HG02798 (cell line): Measurements from ENCODE around the gene DMGDH.
A peak's percentile ranks its signal among the peaks of the same experiment; 100 is the strongest.

Source experiments
- ATAC-seq: cut with Tn5 transposase; IDR thresholded peaks from one replicate; pipeline ENCODE4 v1.9.1; 2021; ENCODE audit warnings: mild to moderate bottlenecking; ENCODE audit not compliant: unreplicated experiment, poor library complexity

The DMGDH gene

GRCh38 chr5:79020861-79021561, 48.5 kb downstream of the DMGDH start:
- peak; percentile 46 for ATAC-seq

DNA sequence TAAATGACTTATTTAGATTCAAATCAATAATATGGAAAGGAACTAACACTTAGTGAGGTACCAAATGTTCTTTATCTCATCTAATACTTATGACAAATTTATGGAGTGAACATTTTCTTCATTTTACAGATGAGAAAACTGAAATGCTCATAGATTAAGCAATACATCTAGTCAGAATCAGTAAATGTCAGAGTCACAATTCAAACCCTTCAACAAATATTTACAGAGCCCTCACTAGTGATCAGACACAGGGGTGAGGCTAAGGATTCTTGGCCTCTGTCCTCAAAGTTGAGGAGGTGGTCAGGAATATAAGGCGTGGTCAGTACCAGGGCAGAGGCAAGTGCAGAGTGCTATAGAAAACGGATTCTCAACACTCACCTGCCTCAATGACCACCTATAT, 54.8 kb downstream of the DMGDH start:
- no peak for ATAC-seq

- no peak for ATAC-seq
These were observed 57.6 kb downstream of the DMGDH start for GRCh38 chr5:79011869-79012268.

GRCh38 chr5:79011219-79011836, 58.1 kb downstream of the DMGDH start:
- no peak for ATAC-seq

DNA sequence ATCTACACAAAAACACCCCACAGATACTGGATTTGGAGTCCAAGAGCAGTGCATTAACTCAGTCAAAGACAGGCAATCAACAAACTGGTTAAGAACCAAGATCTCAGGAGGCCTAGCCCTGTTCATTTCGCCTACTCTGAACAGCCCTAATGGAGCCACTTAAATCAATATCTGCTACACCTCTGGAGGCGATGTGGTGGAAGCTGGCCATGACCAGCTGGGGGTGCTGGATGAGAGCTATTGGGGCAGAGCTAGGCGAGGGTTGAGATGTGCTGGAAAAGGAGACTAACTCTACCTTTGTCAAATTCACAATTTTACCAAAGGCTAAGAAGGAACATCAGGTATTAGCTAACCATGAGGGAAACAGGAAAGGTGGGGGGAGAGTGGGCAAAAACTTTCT, 61.1 kb downstream of the DMGDH start:
- no peak for ATAC-seq

GRCh38 chr5:79007872-79008271, 61.6 kb downstream of the DMGDH start:
- no peak for ATAC-seq

GRCh38 chr5:79005936-79006631, 63.4 kb downstream of the DMGDH start:
- no peak for ATAC-seq

DNA sequence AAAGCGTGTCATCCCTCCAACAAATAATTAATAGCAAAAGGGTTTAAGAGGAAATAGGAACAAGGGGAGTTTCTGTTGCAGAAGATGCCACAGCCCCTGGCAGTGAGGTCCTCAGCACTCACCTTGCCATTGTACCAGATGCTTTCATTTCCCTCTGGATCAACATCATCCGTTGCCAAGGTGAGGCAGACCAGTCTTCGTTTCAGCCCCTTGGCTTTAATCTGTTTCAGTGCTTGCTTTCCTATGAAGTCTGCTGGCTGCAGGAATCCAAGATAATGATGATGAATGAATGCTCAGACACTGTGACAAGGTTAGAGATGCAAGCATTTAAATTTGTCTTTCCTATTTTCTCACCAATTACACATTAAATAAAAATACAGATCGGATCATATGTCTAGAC, 64.3 kb downstream of the DMGDH start:
- no peak for ATAC-seq

- ATAC-seq: no peak
These were observed 67.1 kb downstream of the DMGDH start for GRCh38 chr5:79002374-79002773.

DNA sequence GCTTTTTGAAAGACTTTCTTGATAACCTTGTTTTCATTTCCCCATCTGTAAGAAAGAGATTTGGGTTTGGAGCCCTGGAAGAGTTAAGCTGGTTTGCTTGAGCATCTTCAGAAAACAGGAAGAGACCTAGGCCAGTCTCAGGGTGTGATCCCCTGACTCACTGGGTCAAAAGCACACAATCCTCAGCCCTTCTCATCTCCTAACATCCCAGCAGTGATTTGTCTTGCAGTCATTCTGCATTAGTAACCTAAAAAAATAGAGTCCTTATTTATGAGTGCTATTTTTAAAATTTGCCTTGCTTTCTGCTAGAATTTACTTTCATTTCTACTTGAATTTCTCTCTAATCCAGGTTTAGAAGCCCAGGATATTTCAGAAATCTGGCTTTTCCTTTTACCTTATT, 68.0 kb downstream of the DMGDH start:
- ATAC-seq: no peak

GRCh38 chr5:78997090-78997489, 72.4 kb downstream of the DMGDH start:
- ATAC-seq: no peak

DNA sequence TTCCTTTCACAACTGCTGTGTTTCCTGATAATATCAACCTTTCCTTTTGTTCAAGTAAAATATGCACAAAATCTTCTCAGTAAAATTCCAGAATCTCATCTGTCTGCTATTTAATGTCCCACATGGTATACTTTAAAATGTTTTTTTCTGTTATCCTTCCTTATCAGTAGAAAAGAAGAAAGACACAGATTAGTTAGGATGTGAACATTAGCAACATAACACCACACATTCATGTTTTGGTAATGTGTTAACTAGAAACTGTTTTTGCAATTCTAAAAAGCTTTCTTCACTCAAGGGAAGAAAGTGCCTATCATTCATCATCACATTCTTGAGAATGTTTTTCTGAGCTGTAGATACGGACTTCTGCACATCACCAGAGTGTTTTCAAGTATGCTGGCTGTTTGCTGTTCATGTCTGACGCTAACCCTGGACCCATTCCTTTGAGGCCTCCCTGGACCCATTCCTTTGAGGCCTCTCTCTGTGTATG, 73.9 kb downstream of the DMGDH start:
- no peak for ATAC-seq

- no peak for ATAC-seq
These were observed 76.3 kb downstream of the DMGDH start for GRCh38 chr5:78993165-78993564.

GRCh38 chr5:78992146-78992545, 77.3 kb downstream of the DMGDH start:
- ATAC-seq: no peak

- ATAC-seq: no peak
These were observed 80.4 kb downstream of the DMGDH start for GRCh38 chr5:78989080-78989479.

- ATAC-seq: peak; percentile 39
These were observed 83.7 kb downstream of the DMGDH start for GRCh38 chr5:78985725-78986223.

GRCh38 chr5:78985116-78985724, 84.3 kb downstream of the DMGDH start, which contains the start of gene ARSB:
TSS of gene ARSB (minus strand) at chr5:78985310. CDS start at chr5:78985248, 62 bp downstream.
- peak; percentile 49 for ATAC-seq

GRCh38 chr5:78984439-78985115, 84.9 kb downstream of the DMGDH start:
- peak; percentile 72 for ATAC-seq

- ATAC-seq: no peak
These were observed 85.7 kb downstream of the DMGDH start for GRCh38 chr5:78983601-78984438.
